Measurements from ENCODE around the gene NFKBIE.
A peak's percentile ranks its signal among the peaks of the same experiment; 100 is the strongest.

The NFKBIE gene

GRCh38 chr6:44258325-44258863, 7.0 kb downstream of the NFKBIE start:
- DNase-seq (ENCODE audit: low spot score) = no peak

- DNase-seq (ENCODE audit: low spot score) = no peak
These were observed 7.5 kb downstream of the NFKBIE start for GRCh38 chr6:44257753-44258324.

- peak; percentile 87 for DNase-seq (ENCODE audit: low spot score)
These were observed 8.2 kb downstream of the NFKBIE start, which contains the start of gene SLC35B2 for GRCh38 chr6:44257025-44257752. TSS of gene SLC35B2 (minus strand) at chr6:44257528. CDS start at chr6:44257410, 118 bp downstream.

GRCh38 chr6:44256775-44257024, 8.7 kb downstream of the NFKBIE start:
- no peak for DNase-seq (ENCODE audit: low spot score)

GRCh38 chr6:44255871-44256774, 9.2 kb downstream of the NFKBIE start:
- DNase-seq (ENCODE audit: low spot score) = no peak

GRCh38 chr6:44255105-44255808, 10.1 kb downstream of the NFKBIE start:
- DNase-seq (ENCODE audit: low spot score) = no peak

- no peak for DNase-seq (ENCODE audit: low spot score)
These were observed 10.9 kb downstream of the NFKBIE start for GRCh38 chr6:44254191-44255104.

- no peak for DNase-seq (ENCODE audit: low spot score)
These were observed 11.8 kb downstream of the NFKBIE start for GRCh38 chr6:44253307-44254101.

GRCh38 chr6:44251576-44252524, 13.5 kb downstream of the NFKBIE start:
- no peak for DNase-seq (ENCODE audit: low spot score)

GRCh38 chr6:44250718-44251123, 14.6 kb downstream of the NFKBIE start:
- no peak for DNase-seq (ENCODE audit: low spot score)

GRCh38 chr6:44250067-44250717, 15.2 kb downstream of the NFKBIE start:
- no peak for DNase-seq (ENCODE audit: low spot score)

GRCh38 chr6:44249082-44249748, 16.1 kb downstream of the NFKBIE start:
- no peak for DNase-seq (ENCODE audit: low spot score)

GRCh38 chr6:44248579-44248978, 16.8 kb downstream of the NFKBIE start:
- DNase-seq (ENCODE audit: low spot score) = no peak

- DNase-seq (ENCODE audit: low spot score) = peak; percentile 59
These were observed 17.7 kb downstream of the NFKBIE start for GRCh38 chr6:44247338-44248302.

- DNase-seq (ENCODE audit: low spot score) = peak; percentile 96
These were observed 18.6 kb downstream of the NFKBIE start, which contains the start of gene HSP90AB1 for GRCh38 chr6:44246663-44247337. TSS of gene HSP90AB1 (plus strand) at chr6:44247101. CDS start at chr6:44248630, 1,529 bp downstream.

Measured in hepatic stellate cell (primary cell).